HCT116 (cell line): ENCODE measurements around the gene BRINP1. TPM values are rescaled to one million over a fixed set of nuclear protein-coding genes. Genes with fewer than 3 reads are reported as not detected.

Source experiments
- ATAC-seq: fragments of 200-7000 bp; cut with Tn5 transposase; 2 replicates; pipeline ENCODE4 v1.9.1; 2020; ENCODE audit warnings: mild to moderate bottlenecking, moderate library complexity
- BruUV-seq: library from RNA; stranded (reverse); fragments of 400-500 nt; replicated peaks from 2 replicates; lab custom pipeline; 2021; lab: Mats Ljungman, UMichigan
- CTCF ChIA-PET: fragments of 300-600 bp; sonication (Branson Sonifier 250); formaldehyde crosslinking; loops from one replicate; lab custom pipeline; 2021; ENCODE audit warnings: antibody characterized with exemption; lab: Charles Lee
- POLR2A ChIA-PET: fragments of 300-600, 350-600 bp; sonication (Branson Sonifier 250); formaldehyde crosslinking; loops from one replicate; lab custom pipeline; 2021; ENCODE audit warnings: antibody characterized with exemption; lab: Charles Lee
- RAD21 ChIA-PET, 2 experiments: fragments of 300-600 bp; sonication (Branson Sonifier 250); formaldehyde crosslinking; loops; one replicate each; lab custom pipeline; 2023; ENCODE audit warnings: low total read pairs in 2 of 2; ENCODE audit not compliant: uncharacterized antibody in 2 of 2, unreplicated experiment in 2 of 2, low non-redundant PET in 1 of 2; lab: Charles Lee
- DNase-seq: peaks from one replicate; pipeline ENCODE4 v3.0.0-alpha.2; 2010; ENCODE audit warnings: low read depth, low spot score
- H2AFZ ChIP-seq: fragments of 200-600 bp; shearing (Covaris generic), sonication (generic); 2 replicates; pipeline ENCODE4 v1.6.1; 2017; ENCODE audit warnings: low read depth, mixed run types, mixed read lengths, antibody characterized with exemption, low read length; ENCODE audit not compliant: poor library complexity, severe bottlenecking
- H3K27ac ChIP-seq: 2 replicates; pipeline ENCODE4 v1.5.1; 2012; ENCODE audit warnings: low read depth, low read length
- H3K27me3 ChIP-seq: fragments of 200-600 bp; sonication (generic); 2 replicates; pipeline ENCODE4 v1.6.1; 2016; ENCODE audit warnings: mixed run types, low read length, mixed read lengths; ENCODE audit not compliant: insufficient read depth
- H3K36me3 ChIP-seq, 2 experiments: fragments of 200-500 bp in 1 of 2; fragments of 200-600 bp in 1 of 2; sonication (Bioruptor generic) in 1 of 2; sonication (generic) in 1 of 2; 2 replicates each; pipeline versions ENCODE4 v1.5.1 to v1.6.1; 2014 to 2016; ENCODE audit warnings: low read length in 2 of 2, inconsistent platforms in 1 of 2, mixed read lengths in 1 of 2, mixed run types in 1 of 2; ENCODE audit not compliant: insufficient read depth in 2 of 2, control insufficient read depth in 1 of 2
- H3K4me1 ChIP-seq, 2 experiments: fragments of 200-600 bp in 1 of 2; sonication (generic) in 1 of 2; 2 replicates each; pipeline versions ENCODE4 v1.5.1 to v1.6.1; 2012 to 2017; ENCODE audit warnings: low read length in 2 of 2, inconsistent platforms in 1 of 2, mild to moderate bottlenecking in 1 of 2, mixed read lengths in 1 of 2, mixed run types in 1 of 2, moderate library complexity in 1 of 2; ENCODE audit not compliant: insufficient read depth in 2 of 2, control insufficient read depth in 1 of 2
- H3K4me2 ChIP-seq: fragments of 200-600 bp; sonication (generic); 2 replicates; pipeline ENCODE4 v1.6.1; 2017; ENCODE audit warnings: mixed run types, low read length, mixed read lengths
- H3K4me3 ChIP-seq, 2 experiments: fragments of 200-600 bp in 1 of 2; sonication (generic) in 1 of 2; replicated peaks in 1 of 2; 2 replicates each; pipeline ENCODE4 v1.5.1; 2011 to 2016; ENCODE audit warnings: low read length in 2 of 2, control low read depth in 1 of 2, low read depth in 1 of 2, mild to moderate bottlenecking in 1 of 2, mixed read lengths in 1 of 2, mixed run types in 1 of 2
- H3K79me2 ChIP-seq: fragments of 200-600 bp; sonication (generic); 2 replicates; pipeline ENCODE4 v1.6.1; 2017; ENCODE audit warnings: mild to moderate bottlenecking, mixed run types, low read length, moderate library complexity, mixed read lengths; ENCODE audit not compliant: insufficient read depth
- H3K9ac ChIP-seq: fragments of 200-600 bp; sonication (generic); 2 replicates; pipeline ENCODE4 v1.6.1; 2016; ENCODE audit warnings: low read length, mixed read lengths
- H3K9me2 ChIP-seq: fragments of 200-600 bp; sonication (generic), shearing (Covaris generic); 2 replicates; pipeline ENCODE4 v1.6.1; 2017; ENCODE audit warnings: mixed run types, mild to moderate bottlenecking, moderate library complexity; ENCODE audit not compliant: insufficient read depth
- H3K9me3 ChIP-seq, 2 experiments: fragments of 200-500 bp in 1 of 2; fragments of 200-600 bp in 1 of 2; sonication (Bioruptor generic) in 1 of 2; sonication (generic) in 1 of 2; 2 replicates each; pipeline ENCODE4 v1.6.1; 2014 to 2017; ENCODE audit warnings: low read length in 2 of 2, mixed read lengths in 2 of 2, inconsistent platforms in 1 of 2, low read depth in 1 of 2, mild to moderate bottlenecking in 1 of 2, mixed run types in 1 of 2, moderate library complexity in 1 of 2; ENCODE audit not compliant: control insufficient read depth in 1 of 2, insufficient read depth in 1 of 2
- H4K20me1 ChIP-seq: fragments of 200-600 bp; sonication (generic), shearing (Covaris generic); 2 replicates; pipeline ENCODE4 v1.6.1; 2017; ENCODE audit warnings: mixed run types, mild to moderate bottlenecking, moderate library complexity; ENCODE audit not compliant: insufficient read depth
- CBX3 ChIP-seq: IDR thresholded peaks from 2 replicates; pipeline ENCODE4 v1.6.1; 2012; ENCODE audit warnings: low read depth
- CEBPB ChIP-seq: IDR thresholded peaks from 2 replicates; pipeline ENCODE4 v1.6.1; 2012; ENCODE audit warnings: low read depth
- CTCF ChIP-seq, 3 experiments: fragments of 200-600 bp in 1 of 3; sonication (generic) in 1 of 3; IDR thresholded peaks in 2 of 3; conservative IDR thresholded peaks in 1 of 3; 2 replicates each; pipeline ENCODE4 v1.5.1; 2012 to 2017; ENCODE audit warnings: low read depth in 2 of 3, low read length in 2 of 3, antibody characterized with exemption in 1 of 3, borderline replicate concordance in 1 of 3, control low read depth in 1 of 3, mild to moderate bottlenecking in 1 of 3, mixed read lengths in 1 of 3, mixed run types in 1 of 3, moderate library complexity in 1 of 3; ENCODE audit not compliant: insufficient read depth in 1 of 3
- EGR1 ChIP-seq: IDR thresholded peaks from 2 replicates; pipeline ENCODE4 v1.6.1; 2012; ENCODE audit warnings: low read depth
- ELF1 ChIP-seq: IDR thresholded peaks from 2 replicates; pipeline ENCODE4 v1.6.1; 2012; ENCODE audit warnings: low read depth, borderline replicate concordance
- EZH2 ChIP-seq: fragments of 200-600 bp; sonication (generic); IDR thresholded peaks from 2 replicates; pipeline ENCODE4 v1.6.1; 2017; ENCODE audit warnings: antibody characterized with exemption, mixed run types
- EZH2phosphoT487 ChIP-seq: fragments of 200-600 bp; IDR thresholded peaks from 2 replicates; pipeline ENCODE4 v1.6.1; 2018; ENCODE audit warnings: antibody characterized with exemption, borderline replicate concordance
- FOSL1 ChIP-seq: IDR thresholded peaks from 2 replicates; pipeline ENCODE4 v1.6.1; 2012; ENCODE audit warnings: low read depth
- JUND ChIP-seq: IDR thresholded peaks from 2 replicates; pipeline ENCODE4 v1.6.1; 2012
- POLR2A ChIP-seq: IDR thresholded peaks from 2 replicates; pipeline ENCODE4 v1.7.0; 2011; ENCODE audit warnings: borderline replicate concordance; ENCODE audit not compliant: insufficient read depth, insufficient read length; ENCODE audit errors: extremely low read depth
- RAD21 ChIP-seq: IDR thresholded peaks from 2 replicates; pipeline ENCODE4 v1.6.1; 2012; ENCODE audit warnings: low read depth, mild to moderate bottlenecking
- REST ChIP-seq: IDR thresholded peaks from 2 replicates; pipeline ENCODE4 v1.6.1; 2012; ENCODE audit warnings: low read depth
- SIN3A ChIP-seq: IDR thresholded peaks from 2 replicates; pipeline ENCODE4 v1.6.1; 2012; ENCODE audit warnings: low read depth
- SRF ChIP-seq: IDR thresholded peaks from 2 replicates; pipeline ENCODE4 v1.6.1; 2012; ENCODE audit warnings: low read depth
- TCF7L2 ChIP-seq: IDR thresholded peaks from 2 replicates; pipeline ENCODE4 v1.7.0; 2011; ENCODE audit warnings: borderline replicate concordance, inconsistent platforms; ENCODE audit not compliant: insufficient read depth, insufficient read length; ENCODE audit errors: extremely low read depth
- YY1 ChIP-seq: IDR thresholded peaks from 2 replicates; pipeline ENCODE4 v1.6.1; 2011; ENCODE audit warnings: low read length, low read depth, moderate library complexity, mild to moderate bottlenecking; ENCODE audit not compliant: insufficient replicate concordance; ENCODE audit errors: extremely low read depth
- ZNF274 ChIP-seq: fragments of 200-500 bp; sonication (Bioruptor generic); IDR thresholded peaks from 2 replicates; pipeline ENCODE4 v1.6.1; 2014; ENCODE audit warnings: mild to moderate bottlenecking, low read depth, low read length, inconsistent platforms
- intact Hi-C: fragments of 100-400 bp; cut with micrococcal nuclease; formaldehyde crosslinking; loops from 2 replicates; pipeline ENCODE4 v1.10.0; 2022
- total RNA-seq: library from RNA; stranded (reverse); gene quantifications from one replicate; pipeline ENCODE4 v1.2.1, GENCODE V29; 2021; ENCODE audit not compliant: unreplicated experiment
- TF ChIP-seq, protein P1 (sequence below): IDR thresholded peaks from 2 replicates; pipeline ENCODE4 v1.6.1; 2011; ENCODE audit warnings: mild to moderate bottlenecking, low read length, moderate library complexity; ENCODE audit not compliant: insufficient replicate concordance; ENCODE audit errors: extremely low read depth
- TF ChIP-seq, protein P2 (sequence below): IDR thresholded peaks from 2 replicates; pipeline ENCODE4 v1.6.1; 2012
- TF ChIP-seq, protein P3 (sequence below): IDR thresholded peaks from 2 replicates; pipeline ENCODE4 v1.6.1; 2012

Gene BRINP1
- total RNA-seq, 1 experiment from 2014 or later = not detected

DNA sequence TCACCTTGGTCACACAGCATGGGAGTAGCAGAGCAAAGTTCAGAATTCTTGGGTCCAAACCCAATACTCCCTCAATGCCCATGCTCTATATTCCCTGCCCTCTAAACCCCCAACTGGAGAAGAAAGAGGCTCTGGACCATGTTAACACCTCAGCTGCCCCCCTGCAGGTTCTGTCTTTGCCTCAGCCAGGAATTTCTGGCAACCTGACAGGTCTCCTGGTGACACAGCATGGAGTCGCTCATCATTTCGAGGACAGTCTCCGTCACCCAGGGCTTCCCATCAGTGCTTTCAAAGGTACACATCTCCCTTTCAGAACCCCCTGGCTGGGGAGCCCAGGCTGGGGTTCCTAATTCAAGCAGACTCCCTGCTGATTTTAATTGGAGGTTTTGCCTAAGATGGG is 189.5 kb downstream of the BRINP1 start:
- intact Hi-C loops = no loop called here
- Histone ChIP-seq H3K27me3 (no peaks in the 10 kb centered on the region), H3K36me3 (no peaks in the 10 kb centered on the region), H3K9me3 (peaks cover 4 to 27% of the 10 kb centered on the region in 2 experiments; a peak in 1 of 4 replicates), H3K4me1 (no peaks in the 10 kb centered on the region), H2AFZ (no peak overlapping the region), H3K79me2 (no peaks in the 10 kb centered on the region), H3K4me2 (no peak overlapping the region), H3K9ac (no peak overlapping the region), H3K4me3 (no peak overlapping the region), H3K9me2 (no peaks in the 10 kb centered on the region), H4K20me1 (no peaks in the 10 kb centered on the region), H3K27ac (no peak overlapping the region)
- DNase-seq (no peak), ATAC-seq (no peak)
- ChIA-PET RAD21 (no interaction called here), CTCF (no interaction called here), POLR2A (no interaction called here)
- no TSS peak for BruUV-seq
- TF ChIP-seq EZH2 (no peak), EGR1 (no peak), SIN3A (no peak), CTCF (IDR thresholded peaks at IDR 0.05 in 2 of 3, conservative IDR thresholded peaks at IDR 0.05 in 1 of 3; ENCODE audit: borderline replicate concordance in 1 of 3, insufficient read depth in 1 of 3, low read depth in 2 of 3, low read length in 2 of 3) (no peak), CBX3 (no peak), CEBPB (no peak), POLR2A (no peak), RAD21 (no peak), FOSL1 (no peak), ELF1 (no peak), EZH2phosphoT487 (no peak), SRF (no peak), REST (no peak), ZNF274 (no peak), TCF7L2 (no peak), JUND (no peak), YY1 (no peak)
- TF ChIP-seq, protein P1, sequence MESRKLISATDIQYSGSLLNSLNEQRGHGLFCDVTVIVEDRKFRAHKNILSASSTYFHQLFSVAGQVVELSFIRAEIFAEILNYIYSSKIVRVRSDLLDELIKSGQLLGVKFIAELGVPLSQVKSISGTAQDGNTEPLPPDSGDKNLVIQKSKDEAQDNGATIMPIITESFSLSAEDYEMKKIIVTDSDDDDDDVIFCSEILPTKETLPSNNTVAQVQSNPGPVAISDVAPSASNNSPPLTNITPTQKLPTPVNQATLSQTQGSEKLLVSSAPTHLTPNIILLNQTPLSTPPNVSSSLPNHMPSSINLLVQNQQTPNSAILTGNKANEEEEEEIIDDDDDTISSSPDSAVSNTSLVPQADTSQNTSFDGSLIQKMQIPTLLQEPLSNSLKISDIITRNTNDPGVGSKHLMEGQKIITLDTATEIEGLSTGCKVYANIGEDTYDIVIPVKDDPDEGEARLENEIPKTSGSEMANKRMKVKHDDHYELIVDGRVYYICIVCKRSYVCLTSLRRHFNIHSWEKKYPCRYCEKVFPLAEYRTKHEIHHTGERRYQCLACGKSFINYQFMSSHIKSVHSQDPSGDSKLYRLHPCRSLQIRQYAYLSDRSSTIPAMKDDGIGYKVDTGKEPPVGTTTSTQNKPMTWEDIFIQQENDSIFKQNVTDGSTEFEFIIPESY = no peak
- TF ChIP-seq, protein P2, sequence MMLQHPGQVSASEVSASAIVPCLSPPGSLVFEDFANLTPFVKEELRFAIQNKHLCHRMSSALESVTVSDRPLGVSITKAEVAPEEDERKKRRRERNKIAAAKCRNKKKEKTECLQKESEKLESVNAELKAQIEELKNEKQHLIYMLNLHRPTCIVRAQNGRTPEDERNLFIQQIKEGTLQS = no peak
- TF ChIP-seq, protein P3, sequence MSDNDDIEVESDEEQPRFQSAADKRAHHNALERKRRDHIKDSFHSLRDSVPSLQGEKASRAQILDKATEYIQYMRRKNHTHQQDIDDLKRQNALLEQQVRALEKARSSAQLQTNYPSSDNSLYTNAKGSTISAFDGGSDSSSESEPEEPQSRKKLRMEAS = no peak
